Glutamatergic neuron (in vitro differentiated cells): ENCODE measurements around the gene C1orf105. TPM values are rescaled to one million over a fixed set of nuclear protein-coding genes. Genes with fewer than 3 reads are reported as not detected.
A peak's percentile ranks its signal among the peaks of the same experiment; 100 is the strongest.

Experiments used
- DNase-seq: peaks from one replicate; pipeline ENCODE4 v3.0.0; 2022
- H3K27ac Mint-ChIP-seq: one replicate; pipeline ENCODE4 v1.8.0; 2020; ENCODE audit warnings: mild to moderate bottlenecking, mixed read lengths, inconsistent platforms; ENCODE audit not compliant: unreplicated experiment
- H3K27me3 Mint-ChIP-seq: one replicate; pipeline ENCODE4 v1.8.0; 2020; ENCODE audit warnings: mild to moderate bottlenecking, moderate library complexity, mixed read lengths, inconsistent platforms; ENCODE audit not compliant: unreplicated experiment
- H3K36me3 Mint-ChIP-seq: one replicate; pipeline ENCODE4 v1.8.0; 2020; ENCODE audit warnings: mild to moderate bottlenecking, mixed read lengths, inconsistent platforms; ENCODE audit not compliant: unreplicated experiment
- H3K4me1 Mint-ChIP-seq: one replicate; pipeline ENCODE4 v1.8.0; 2020; ENCODE audit warnings: mild to moderate bottlenecking, low read depth, mixed read lengths, inconsistent platforms; ENCODE audit not compliant: unreplicated experiment
- H3K4me3 Mint-ChIP-seq: one replicate; pipeline ENCODE4 v1.8.0; 2020; ENCODE audit warnings: mild to moderate bottlenecking, mixed read lengths, inconsistent platforms; ENCODE audit not compliant: unreplicated experiment
- H3K9me3 Mint-ChIP-seq: one replicate; pipeline ENCODE4 v1.8.0; 2020; ENCODE audit warnings: mild to moderate bottlenecking, moderate library complexity, mixed read lengths, inconsistent platforms; ENCODE audit not compliant: unreplicated experiment
- CTCF ChIP-seq: fragments of 200-600 bp; sonication (generic); IDR thresholded peaks from one replicate; pipeline ENCODE4 v1.5.0; 2021; ENCODE audit not compliant: partially characterized antibody, unreplicated experiment
- total RNA-seq: library from RNA; stranded (reverse); fragmentation: NEBNext Ultra II Directional; extraction: Animal tissue kit (Norgen Biotek cat#: 25700); gene quantifications from one replicate; pipeline ENCODE4 v1.2.1, GENCODE V29; 2021; ENCODE audit not compliant: unreplicated experiment

Gene C1orf105
- total RNA-seq, 1 donor from 2014 or later: not detected

GRCh38 chr1:172442843-172443565, 22.5 kb downstream of the C1orf105 start:
- Mint-ChIP-seq H3K4me1 (no peaks in the 10 kb centered on the region), H3K27ac (peak overlapping the region; percentile 56), H3K9me3 (no peaks in the 10 kb centered on the region), H3K36me3 (no peaks in the 10 kb centered on the region), H3K4me3 (peak overlapping the region; percentile 89), H3K27me3 (no peaks in the 10 kb centered on the region)
- TF ChIP-seq CTCF: no peak
- DNase-seq: no peak

GRCh38 chr1:172443666-172444453, 23.4 kb downstream of the C1orf105 start, which contains the start of gene PIGC:
Gene PIGC (minus strand): TSS chr1:172444069. CDS start chr1:172442622, 1,447 bp downstream.
- Mint-ChIP-seq H3K9me3 (no peaks in the 10 kb centered on the region), H3K4me3 (peak within 1 kb of the TSS; percentile 89), H3K4me1 (no peaks in the 10 kb centered on the region), H3K36me3 (no peaks in the 10 kb centered on the region), H3K27me3 (no peaks in the 10 kb centered on the region), H3K27ac (peak within 1 kb of the TSS; percentile 56)
- DNase-seq: peak; percentile 95
- TF ChIP-seq CTCF: peak; percentile 86

- no peak overlapping the region for H3K4me3 Mint-ChIP-seq
- peaks cover 1% of the 10 kb centered on the region for H3K27me3 Mint-ChIP-seq
These were observed 26.1 kb downstream of the C1orf105 start for GRCh38 chr1:172446547-172446946.

GRCh38 chr1:172447641-172448040, 27.2 kb downstream of the C1orf105 start:
- Mint-ChIP-seq H3K27ac (no peak overlapping the region), H3K36me3 (no peaks in the 10 kb centered on the region), H3K4me3 (no peak overlapping the region), H3K9me3 (no peaks in the 10 kb centered on the region), H3K4me1 (peaks cover 2% of the 10 kb centered on the region), H3K27me3 (peaks cover 1% of the 10 kb centered on the region)
- DNase-seq: no peak
- no peak for TF ChIP-seq CTCF

More at GRCh38 chr1:172446547-172446946, 26.1 kb downstream of the C1orf105 start:
- H3K9me3 Mint-ChIP-seq: no peaks in the 10 kb centered on the region
- H3K36me3 Mint-ChIP-seq: no peaks in the 10 kb centered on the region
- no peak overlapping the region for H3K27ac Mint-ChIP-seq
- no peaks in the 10 kb centered on the region for H3K4me1 Mint-ChIP-seq
- no peak for TF ChIP-seq CTCF
- no peak for DNase-seq
